ENCODE results near the gene CELSR1. TPM values are rescaled to one million over a fixed set of nuclear protein-coding genes. Genes with fewer than 3 reads are reported as not detected.

The CELSR1 gene
- total RNA-seq, 4 donors from 2014 or later, result 31.7 to 72.7 (median 54.1) TPM

- intact Hi-C loops (cut with DNase I; ENCODE audit: low total_unique reads), result loop anchor here (5.0 kb wide), 2 partner anchors 190 to 315 kb away; no protein-coding TSS in a partner anchor
- H3K4me3 ChIP-seq (ENCODE audit: low read depth, poor library complexity, severe bottlenecking), result no peak overlapping the region
- no peak for DNase-seq (ENCODE audit: low spot score in 2 of 2)
- 94 to 98% methylated on average over 8 of the region's 8 CpGs for WGBS, 2 donors
- TF ChIP-seq POLR2A (IDR thresholded peaks at IDR 0.05), result no peak
- no peak for TF ChIP-seq CTCF (IDR thresholded peaks at IDR 0.05)
Observed at GRCh38 chr22:46312056-46312455, 225.4 kb downstream of the CELSR1 start.

Other genes starting within 250 kb of the CELSR1 start
- 1 to 10 TPM in 2 of 4 donors, under 1 TPM in 2; 0.44 to 1.5 (median 0.91) TPM for gene GTSE1, start 240.8 kb downstream of the CELSR1 start, total RNA-seq
- 10 to 100 TPM; 26.8 to 43.5 (median 32.7) TPM for gene TRMU, start 201.9 kb downstream of the CELSR1 start, total RNA-seq
- 100 to 1,000 TPM in 2 of 4 donors, 10 to 100 TPM in 2; 78.7 to 136 (median 117) TPM for gene GRAMD4, start 82.8 kb upstream of the CELSR1 start, total RNA-seq
- gene CERK, start 200.6 kb upstream of the CELSR1 start, total RNA-seq, result 10 to 100 TPM; 38.9 to 49.6 (median 41.5) TPM
- gene TBC1D22A, start 225.0 kb upstream of the CELSR1 start, total RNA-seq, result 10 to 100 TPM; 21.8 to 32.3 (median 31.6) TPM

Measured in lower leg skin (tissue), 4 donors.